PFSK-1 (cell line): ENCODE results near the gene EPB42.

ENCODE experiments used
- FOXP2 ChIP-seq: optimal IDR thresholded peaks from 2 replicates; pipeline ENCODE3; 2011; ENCODE audit warnings: borderline replicate concordance, control low read depth, inconsistent platforms; ENCODE audit not compliant: insufficient read depth; ENCODE audit errors: extremely low read length, extremely low read depth
- POLR2AphosphoS5 ChIP-seq: IDR thresholded peaks from 2 replicates; pipeline ENCODE4 v1.6.1; 2012; ENCODE audit warnings: low read depth, mild to moderate bottlenecking, control low read depth, low read length, moderate library complexity
- REST ChIP-seq, 2 experiments: IDR thresholded peaks; 2 replicates each; pipeline versions ENCODE4 v1.6.1 to v1.8.0; 2011 to 2012; ENCODE audit warnings: low read depth in 2 of 2, low read length in 2 of 2, control low read depth in 1 of 2, inconsistent platforms in 1 of 2, mild to moderate bottlenecking in 1 of 2, moderate library complexity in 1 of 2; ENCODE audit not compliant: insufficient read depth in 1 of 2
- SIN3A ChIP-seq: IDR thresholded peaks from 2 replicates; pipeline ENCODE4 v1.6.1; 2012; ENCODE audit warnings: mild to moderate bottlenecking, low read length, moderate library complexity, borderline replicate concordance; ENCODE audit not compliant: insufficient read depth
- TAF1 ChIP-seq: IDR thresholded peaks from 2 replicates; pipeline ENCODE4 v1.6.1; 2012; ENCODE audit warnings: low read length, control low read depth, borderline replicate concordance; ENCODE audit not compliant: insufficient read depth

The EPB42 gene

GRCh38 chr15:43226436-43227305, 5.9 kb upstream of the EPB42 start:
- TF ChIP-seq TAF1: no peak
- TF ChIP-seq REST (IDR thresholded peaks at IDR 0.05; ENCODE audit: insufficient read depth in 1 of 2, low read depth in 2 of 2, low read length in 2 of 2): no peak
- TF ChIP-seq SIN3A: no peak
- TF ChIP-seq FOXP2: no peak
- no peak for TF ChIP-seq POLR2AphosphoS5

DNA sequence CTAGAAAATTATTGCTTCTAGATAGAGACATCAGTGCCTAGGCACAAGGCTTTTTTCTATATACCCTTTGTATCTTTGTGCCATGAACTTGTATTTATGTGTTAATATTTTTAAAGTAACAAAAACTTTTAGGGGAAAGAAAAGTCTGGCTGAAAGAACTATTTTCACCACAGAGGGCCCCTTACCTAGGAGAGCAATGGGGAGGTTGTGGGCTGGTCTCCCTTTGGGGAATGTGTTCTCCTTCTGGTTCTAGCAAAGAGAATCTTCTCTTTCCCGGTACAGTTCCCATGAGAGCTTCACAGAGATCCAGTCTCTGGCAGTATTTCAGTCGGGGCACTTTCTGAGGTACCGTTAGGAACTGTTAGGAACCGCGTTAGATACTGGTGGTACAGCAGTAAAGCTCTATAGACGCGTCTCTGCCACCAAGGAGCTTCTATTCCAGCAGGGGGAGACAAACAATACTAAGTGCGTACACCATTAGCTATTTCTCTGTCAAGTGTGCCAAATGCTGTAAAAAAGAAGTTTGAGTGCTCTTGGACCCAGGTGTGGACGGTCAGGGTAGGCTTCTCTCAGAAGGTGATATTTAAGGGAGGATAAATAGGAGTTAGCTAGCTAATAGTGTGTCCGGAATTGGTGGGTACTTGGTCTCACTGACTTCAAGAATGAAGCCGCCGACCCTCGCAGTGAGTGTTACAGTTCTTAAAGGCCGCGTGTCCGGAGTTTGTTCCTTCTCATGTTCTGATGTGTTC, 4.6 kb upstream of the EPB42 start:
- TF ChIP-seq POLR2AphosphoS5 (no peak), SIN3A (no peak), TAF1 (no peak), REST (IDR thresholded peaks at IDR 0.05; ENCODE audit: insufficient read depth in 1 of 2, low read depth in 2 of 2, low read length in 2 of 2) (no peak)

- no peak for TF ChIP-seq SIN3A
- TF ChIP-seq POLR2AphosphoS5: no peak
- TF ChIP-seq REST (IDR thresholded peaks at IDR 0.05; ENCODE audit: insufficient read depth in 1 of 2, low read depth in 2 of 2, low read length in 2 of 2): no peak
- TF ChIP-seq FOXP2: no peak
- no peak for TF ChIP-seq TAF1
Observed at GRCh38 chr15:43221422-43221821, 604 bp upstream of the EPB42 start.

GRCh38 chr15:43219929-43220928, 589 bp downstream of the EPB42 start:
- TF ChIP-seq SIN3A: no peak
- TF ChIP-seq POLR2AphosphoS5: no peak
- TF ChIP-seq TAF1: no peak

GRCh38 chr15:43218908-43219706, 1.7 kb downstream of the EPB42 start:
- TF ChIP-seq TAF1: no peak
- TF ChIP-seq REST (IDR thresholded peaks at IDR 0.05; ENCODE audit: insufficient read depth in 1 of 2, low read depth in 2 of 2, low read length in 2 of 2): no peak
- no peak for TF ChIP-seq FOXP2
- no peak for TF ChIP-seq POLR2AphosphoS5
- no peak for TF ChIP-seq SIN3A
